ENCODE measurements around the gene IGF1R.
"Not testable (repeated sequence)": the region's sequence is repeated elsewhere in the genome, so short reads cannot be mapped to it uniquely, and the experiment has no call there.

Gene IGF1R

DNA sequence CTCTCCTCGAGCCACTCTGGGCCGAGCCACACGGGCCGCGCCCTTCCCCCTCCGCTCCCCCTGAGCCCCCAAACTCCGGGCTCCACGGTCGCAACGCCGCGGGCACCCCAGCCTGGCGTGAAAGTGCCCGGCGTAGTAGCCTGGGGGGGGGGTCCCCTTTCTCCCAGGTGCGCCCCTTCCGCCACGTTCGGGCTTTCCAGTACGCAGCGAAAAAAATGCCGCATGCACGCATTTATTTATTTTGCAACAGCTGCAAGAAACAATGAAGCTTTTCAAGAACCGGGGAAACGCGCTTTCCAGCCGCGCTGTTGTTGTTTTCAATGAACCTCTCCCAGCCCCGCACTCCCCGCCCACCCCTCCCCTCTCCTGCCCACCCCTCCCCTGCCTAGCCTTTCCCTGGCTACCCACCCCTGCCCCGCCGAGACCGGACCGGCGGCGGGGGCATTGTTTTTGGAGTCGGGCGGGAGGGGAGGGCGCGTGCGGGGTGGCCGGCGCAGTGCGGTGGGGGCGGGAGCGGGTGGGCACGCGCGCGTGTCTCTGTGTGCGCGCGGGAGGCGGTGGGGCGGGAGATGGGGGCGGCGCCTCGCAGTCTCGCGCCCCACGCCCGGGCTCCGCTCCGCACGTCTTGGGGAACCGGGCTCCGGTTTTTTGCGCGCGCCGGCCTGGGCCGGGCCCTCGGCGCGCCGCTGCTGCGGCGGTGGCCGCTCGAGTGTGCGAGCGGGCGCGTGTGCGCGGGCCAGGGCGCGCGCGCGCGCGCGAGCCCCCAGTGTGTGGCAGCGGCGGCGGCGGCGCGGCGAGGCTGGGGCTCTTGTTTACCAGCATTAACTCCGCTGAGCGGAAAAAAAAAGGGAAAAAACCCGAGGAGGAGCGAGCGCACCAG, at the start of gene IGF1R:
Gene IGF1R, plus strand, starts transcription at position 766 of the 880 bp plus-strand sequence. CDS start 1,043 bp downstream, outside the sequence.
- peak; percentile 90 for DNase-seq (ENCODE audit: low spot score)

DNA sequence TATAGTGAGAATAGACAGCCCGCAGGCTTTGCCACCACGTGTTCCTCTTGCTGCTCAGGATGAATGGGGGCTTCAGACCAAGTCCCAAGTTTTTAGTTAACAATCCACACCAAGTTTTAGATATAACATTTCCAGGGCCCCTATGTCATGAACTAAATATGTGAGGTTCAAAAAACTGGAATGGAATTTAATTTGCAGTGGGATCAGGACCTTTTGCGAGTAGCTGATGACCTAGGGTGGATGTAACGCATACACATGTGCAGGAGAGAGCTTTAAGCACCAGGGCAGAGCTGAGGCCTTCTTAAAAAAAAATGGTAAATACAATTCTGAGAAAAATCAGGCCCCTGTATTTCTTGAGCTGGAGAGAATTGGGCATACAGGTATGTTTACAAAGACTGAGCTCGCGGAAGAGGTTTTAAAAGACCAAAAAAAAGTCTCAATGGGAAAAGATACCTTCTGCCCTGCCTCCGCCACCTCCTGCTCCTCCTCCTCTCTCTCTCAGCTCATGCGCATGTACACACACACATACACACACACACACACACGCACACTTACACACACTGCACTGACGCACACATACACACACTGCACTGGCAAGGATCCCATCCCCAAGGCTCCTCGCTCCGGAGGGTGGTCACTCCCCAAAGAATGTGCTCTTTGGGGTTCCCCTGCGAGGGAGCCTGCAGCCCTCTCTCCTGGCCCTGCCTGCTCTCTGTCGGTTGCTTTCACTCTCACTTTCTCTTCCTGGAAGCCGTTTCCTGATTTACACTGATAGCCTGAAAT, 48.2 kb upstream of the IGF1R start:
- peak; percentile 20 for DNase-seq (ENCODE audit: low spot score)

DNA sequence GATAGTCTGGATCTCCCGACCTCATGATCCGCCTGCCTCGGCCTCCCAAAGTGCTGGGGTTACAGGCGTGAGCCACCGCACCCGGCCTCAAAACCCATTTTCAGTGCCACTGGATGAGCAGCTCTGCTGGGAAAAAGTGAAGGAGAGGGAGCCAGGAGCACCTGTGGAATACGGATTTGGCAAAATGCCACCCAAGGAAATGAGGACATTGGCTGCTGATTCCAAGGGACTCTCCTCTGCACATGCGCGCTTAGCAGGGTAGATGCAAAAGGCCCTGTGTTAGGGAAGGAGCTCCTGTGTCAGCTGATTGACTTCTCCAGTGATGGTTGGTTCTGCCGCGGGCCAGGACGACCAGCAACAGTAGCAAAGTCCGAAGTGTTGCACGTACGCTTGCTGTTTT, 43.4 kb upstream of the IGF1R start:
- DNase-seq (ENCODE audit: low spot score) = no peak

DNA sequence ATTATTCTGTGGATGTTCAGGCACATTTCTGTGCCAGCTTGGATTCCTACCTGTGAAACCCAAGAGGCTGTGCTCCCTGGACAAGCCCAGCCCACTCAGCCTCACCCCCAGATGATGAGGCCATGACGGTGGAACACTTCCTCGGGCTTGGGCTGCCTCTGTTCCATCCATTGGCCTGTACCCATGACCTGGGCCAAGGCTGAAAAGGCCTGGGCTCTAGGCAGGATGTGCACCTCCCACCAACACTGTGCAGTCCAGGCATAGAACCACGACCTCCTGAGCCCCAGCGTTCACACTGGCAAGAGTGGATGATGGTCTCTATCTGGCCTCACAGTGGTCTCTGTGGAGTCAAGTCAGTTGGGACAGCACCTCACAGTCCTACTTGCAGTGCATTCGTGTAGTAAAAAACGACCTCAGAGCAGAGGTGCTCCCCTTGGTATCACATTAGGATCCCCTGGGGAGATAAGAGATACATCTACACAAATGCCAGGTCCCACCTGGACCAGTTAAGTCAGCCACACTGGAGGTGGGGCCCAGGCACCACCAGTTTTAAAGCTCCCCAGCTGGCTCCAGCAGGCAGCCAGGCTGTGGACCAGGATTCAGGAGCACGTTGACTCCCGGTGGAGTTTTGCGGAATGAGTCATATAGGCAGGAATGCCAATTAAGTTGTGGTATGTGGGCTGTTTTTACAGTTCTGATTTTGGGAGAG, 39.0 kb upstream of the IGF1R start:
- no peak for DNase-seq (ENCODE audit: low spot score)

DNA sequence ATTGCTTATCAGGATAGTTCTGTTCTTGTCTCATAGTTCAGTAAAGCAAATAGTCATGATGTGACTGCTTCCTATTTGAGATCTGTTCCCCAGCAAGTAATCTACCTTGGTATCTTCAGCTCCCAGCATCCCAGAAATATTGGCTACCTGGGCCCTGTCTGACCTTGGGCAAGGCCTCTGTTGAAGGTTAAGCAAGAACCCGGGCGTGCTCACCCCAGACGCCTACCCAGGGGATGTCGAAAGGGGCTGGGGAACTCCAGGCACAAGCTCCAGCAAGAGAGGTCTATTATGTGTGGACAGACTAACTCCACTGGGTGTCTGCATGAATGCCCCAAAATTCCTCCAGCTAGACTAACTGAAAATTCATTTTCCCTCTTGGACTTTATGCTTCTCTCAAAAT, 37.3 kb upstream of the IGF1R start:
- no peak for DNase-seq (ENCODE audit: low spot score)

DNA sequence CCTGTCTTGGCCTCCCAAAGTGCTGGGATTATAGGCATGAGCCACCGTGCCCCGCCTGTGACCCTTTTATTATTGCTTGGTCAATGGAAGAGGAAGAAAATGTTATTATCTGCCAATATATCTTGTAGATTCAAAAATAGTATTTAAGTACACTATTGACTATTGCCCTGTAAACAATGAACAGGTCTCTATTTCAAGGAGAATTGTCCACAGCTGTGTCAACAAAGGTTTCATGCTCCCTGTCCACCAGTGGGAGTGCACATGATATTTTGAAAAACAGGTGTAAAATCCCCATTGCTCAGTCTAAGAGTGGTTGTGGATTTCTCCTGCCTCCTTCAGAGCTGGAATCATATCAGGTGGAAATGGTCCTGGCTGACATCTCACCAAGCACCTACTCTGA, 36.5 kb upstream of the IGF1R start:
- DNase-seq (ENCODE audit: low spot score) = no peak

DNA sequence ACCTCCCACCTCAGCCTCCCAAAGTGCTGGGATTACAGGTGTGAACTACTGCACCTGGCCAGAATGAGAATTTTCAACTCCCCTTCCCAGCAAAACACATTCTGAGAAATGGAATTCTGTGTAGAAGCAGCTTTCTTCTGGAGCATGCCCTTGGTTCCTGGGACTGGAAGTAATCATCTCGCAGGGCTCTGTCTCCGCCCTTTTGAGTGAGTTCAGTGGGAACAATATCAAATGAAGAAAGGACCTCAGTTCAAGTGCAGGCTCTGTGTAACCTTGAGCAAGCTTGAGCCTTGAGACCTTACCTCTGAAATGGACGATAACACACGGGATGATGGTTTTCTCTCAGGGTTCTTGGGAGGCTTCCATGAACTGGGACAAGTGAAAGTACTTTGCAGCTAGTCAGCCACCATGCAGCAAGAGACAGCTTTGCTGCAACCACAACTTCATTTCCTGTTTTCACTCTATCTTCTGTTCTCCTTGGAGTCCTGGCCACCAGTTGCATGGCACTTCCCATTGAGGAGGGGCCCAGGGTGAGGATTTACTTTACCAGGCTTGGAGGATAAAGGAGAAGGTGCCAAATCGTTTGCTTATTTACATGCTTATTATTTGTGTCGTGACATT, 35.7 kb upstream of the IGF1R start:
- DNase-seq (ENCODE audit: low spot score) = no peak

DNA sequence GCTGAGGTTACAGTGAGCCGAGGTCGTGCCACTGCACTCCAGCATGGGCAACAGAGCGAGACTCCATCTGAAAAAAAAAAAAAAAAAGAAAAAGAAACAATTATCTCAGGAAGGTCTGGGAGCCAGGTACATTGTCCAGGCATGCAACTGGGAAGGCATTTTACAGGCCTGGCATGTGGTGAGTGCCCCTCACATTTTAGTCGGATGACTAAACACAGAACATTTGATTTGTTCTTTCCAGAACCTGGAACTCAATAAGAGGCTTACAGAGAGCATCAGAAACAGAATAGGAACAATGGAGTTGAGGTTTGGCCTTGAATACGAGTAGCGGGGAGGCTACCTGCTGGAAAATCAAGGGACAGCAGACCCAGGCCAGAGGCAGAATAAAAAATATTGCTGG, 33.7 kb upstream of the IGF1R start:
- no peak for DNase-seq (ENCODE audit: low spot score)

DNA sequence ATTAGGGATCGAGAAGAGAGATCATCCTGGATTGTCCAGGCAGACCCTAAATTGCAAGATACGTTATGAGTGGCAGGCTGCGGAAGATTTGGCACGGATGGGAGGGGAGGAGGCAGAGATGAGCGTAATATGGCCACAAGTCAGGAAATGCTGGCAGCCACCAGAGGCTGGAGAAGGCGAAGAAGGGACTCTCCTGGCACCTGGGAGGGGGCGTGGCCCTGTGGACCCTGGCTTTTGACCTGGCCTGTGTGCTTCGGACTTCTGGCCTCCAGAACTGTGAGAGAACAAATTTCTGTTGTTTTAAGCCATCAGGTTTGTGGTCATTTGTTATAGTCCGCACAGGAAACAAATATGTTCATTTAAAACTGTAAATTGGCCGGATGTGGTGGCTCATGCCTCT, 31.9 kb upstream of the IGF1R start:
- DNase-seq (ENCODE audit: low spot score) = no peak

DNA sequence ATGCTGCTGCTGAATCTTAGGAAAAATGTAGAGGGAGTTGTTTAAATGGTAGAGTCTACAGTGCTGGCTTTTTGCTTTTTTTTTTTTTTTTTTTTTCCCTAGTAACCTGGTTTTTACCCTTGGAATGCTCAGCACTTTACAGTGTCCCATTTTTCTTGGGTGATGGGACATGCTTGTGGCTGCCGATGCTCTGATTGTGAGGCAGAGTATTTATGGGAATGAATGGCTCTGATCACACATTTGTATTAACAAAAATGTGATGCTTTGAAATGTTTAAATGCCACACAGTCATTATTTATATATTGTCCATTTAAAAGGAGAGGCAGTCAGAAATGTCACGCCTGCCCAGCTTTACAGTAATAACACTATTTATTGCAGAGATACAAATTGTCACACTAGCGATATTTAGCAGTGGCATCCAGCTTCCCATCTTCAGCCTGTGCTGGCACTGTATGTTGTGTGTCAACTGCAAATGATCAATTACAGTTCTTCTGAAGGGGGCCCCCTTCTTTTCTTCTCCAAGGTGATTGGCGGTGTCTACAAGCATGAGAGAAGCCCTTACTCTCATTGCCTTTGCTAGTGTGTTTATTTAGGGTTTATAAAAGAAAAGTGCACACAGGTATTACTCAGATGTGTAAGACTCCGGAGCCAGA, 30.9 kb upstream of the IGF1R start:
- no peak for DNase-seq (ENCODE audit: low spot score)

DNA sequence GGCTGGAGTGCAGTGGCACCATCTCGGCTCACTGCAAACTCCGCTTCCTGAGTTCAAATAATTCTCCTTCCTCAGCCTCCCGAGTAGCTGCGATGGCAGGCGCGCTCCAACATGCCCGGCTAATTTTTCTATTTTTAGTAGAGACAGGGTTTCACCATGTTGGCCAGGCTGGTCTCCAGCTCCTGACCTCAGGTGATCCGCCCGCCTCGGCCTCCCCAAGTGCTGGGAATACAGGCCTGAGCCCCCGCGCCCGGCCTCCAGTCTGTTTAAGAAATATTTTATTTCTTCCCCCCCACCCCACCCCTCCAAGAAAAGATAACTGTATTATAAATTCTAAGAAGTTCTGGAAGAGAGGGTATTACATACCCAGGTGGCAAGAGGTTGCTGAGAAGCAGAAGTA, 29.8 kb upstream of the IGF1R start:
- DNase-seq (ENCODE audit: low spot score) = not testable (repeated sequence)

DNA sequence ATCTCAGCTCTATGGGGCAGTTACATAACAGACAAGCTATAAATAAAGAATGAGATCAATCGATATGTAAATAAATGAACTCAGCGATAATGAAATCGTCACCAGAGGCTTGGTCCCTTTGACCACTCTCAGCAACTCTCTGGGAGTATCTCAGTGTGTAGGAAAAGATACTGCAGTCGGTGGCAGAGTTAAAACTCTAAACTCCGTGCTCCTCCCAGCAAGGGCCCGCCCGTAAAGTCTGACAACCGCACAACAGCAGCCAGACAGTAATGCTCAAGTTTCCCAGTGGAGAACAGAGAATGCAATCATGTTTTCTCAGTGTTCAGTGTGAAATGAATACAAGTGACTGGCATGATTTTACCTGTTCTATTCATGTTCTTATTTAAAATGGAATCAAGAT, 28.3 kb upstream of the IGF1R start:
- no peak for DNase-seq (ENCODE audit: low spot score)

DNA sequence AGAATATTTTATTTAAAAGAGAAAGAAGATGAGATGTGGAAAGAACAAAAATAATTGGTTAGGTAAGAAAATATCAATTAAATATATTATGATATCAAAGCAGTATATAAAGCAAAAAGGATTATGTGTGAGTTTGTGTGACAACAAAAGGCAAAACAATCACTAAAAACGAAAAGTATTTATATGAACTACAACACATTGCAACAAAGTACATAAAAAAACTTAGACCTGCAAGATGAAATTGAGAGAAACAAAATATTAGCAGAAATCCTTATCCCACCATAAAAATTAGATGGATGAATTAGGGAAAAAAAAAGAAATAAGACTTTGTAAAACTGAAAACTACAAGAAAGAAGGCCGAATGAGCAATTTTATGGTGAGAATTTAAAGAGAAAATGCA, 27.3 kb upstream of the IGF1R start:
- DNase-seq (ENCODE audit: low spot score) = no peak

DNA sequence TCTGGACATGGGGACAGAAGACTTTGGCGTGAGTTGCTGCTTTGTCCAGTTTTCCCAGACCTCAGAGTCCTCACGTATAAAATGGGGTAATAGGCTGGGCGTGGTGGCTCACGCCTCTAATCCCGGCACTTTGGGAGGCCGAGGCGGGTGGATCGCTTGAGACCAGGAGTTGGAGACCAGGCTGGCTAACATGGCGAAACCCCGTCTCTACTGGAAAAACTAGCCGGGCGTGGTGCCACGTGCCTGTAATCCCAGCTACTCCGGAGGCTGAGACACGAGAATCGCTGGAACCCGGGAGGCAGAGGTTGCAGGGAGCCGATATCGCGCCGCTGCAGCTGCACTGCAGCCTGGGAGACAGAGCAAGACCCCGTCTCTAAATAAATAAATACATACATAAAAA, 22.7 kb upstream of the IGF1R start:
- no peak for DNase-seq (ENCODE audit: low spot score)

DNA sequence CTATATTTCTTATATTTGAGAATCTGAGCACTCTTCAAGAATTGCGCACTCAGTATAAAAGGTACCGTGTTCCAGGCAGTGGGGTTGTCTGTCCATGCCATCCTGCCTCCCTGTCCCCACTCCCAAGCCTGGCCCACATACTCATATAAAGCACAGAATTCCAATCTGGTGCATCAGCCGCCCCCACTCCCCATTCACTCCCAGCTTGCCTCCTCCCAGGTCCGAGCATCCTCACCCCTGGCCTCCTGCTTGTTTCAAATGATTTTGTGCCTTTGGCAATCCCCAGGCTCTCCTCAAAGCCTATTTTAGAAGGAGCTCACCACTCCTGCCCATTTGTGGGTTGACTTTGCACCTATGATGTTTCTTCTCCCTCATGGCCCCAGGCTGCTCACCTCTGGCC, 22.2 kb upstream of the IGF1R start:
- no peak for DNase-seq (ENCODE audit: low spot score)

DNA sequence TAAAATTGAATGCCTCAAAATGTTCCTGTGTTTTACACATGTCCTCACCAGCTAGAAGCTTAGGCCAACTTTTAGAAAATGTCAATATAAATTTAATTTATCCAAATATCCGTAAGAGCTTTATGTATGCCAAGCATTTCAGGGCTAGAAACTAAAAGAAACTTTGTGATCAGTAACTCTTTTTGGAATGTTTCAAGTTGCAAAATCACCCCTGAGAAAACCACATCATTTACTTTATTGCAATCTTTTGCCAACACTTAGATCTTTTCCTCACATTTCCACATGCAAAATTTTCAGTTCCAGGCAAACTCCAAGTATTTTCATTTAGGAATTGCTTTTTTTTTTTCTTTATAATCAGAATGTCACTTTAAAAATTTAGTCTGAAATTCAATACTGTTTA, 20.1 kb upstream of the IGF1R start:
- no peak for DNase-seq (ENCODE audit: low spot score)

DNA sequence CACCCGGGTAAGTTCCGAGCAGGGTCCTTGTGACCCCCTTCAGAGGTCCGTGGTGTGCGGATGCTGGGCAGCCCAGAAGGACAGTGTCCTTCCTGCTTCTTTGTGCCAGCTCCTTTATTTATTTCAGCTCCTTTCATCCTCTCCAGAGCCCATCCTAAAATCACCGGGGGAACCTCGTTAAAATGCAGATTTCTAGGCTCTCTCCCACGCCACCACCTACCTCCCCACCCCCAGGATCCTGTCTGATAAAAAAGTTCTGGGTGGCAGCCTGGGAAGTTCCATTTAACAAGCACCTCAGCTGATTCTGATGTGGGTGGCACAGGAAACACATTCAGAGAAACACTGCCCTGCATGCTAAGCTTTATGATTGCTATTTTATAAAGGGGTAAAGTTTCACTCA, 12.5 kb upstream of the IGF1R start:
- no peak for DNase-seq (ENCODE audit: low spot score)

DNA sequence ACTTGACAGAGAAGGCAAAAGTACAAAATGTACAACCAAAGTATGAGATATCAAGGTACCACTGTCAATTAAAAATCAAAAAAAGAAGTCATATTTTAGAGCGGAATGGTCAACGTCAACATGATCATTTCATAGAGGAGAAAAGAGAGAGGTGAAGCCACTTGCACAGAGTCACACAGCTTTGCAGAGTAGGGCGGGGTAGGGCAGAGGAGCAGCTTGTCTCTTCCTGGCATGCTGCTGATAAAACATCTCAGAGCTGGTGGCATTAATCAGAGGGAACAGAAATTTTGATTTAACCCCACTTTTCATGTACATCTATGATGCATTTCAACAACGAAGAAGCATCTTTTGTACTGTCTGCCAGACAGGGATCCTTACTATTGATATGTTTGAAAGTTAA, 5.2 kb upstream of the IGF1R start:
- no peak for DNase-seq (ENCODE audit: low spot score)

DNA sequence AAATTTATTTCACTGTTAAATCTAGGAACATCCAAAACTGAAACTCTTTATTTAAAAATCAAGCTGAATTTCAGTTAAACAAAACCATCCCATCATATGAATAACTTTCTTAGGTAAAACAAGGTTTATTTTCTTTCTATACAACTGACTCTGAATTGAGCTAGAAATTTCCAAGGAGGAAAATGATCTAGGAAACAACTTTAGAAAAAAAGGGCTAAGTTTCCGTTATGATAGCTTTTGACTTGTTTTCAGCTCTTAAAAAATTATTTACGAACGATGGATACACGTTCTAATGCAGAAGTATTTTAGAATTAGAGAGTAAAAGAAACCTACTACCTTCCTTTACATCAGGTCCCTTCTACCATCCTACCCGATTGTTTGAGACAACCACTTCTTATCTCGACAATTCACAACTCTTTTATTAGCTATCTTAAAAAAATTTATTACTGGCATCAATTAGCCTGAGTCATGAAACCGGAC, 1.8 kb upstream of the IGF1R start:
- DNase-seq (ENCODE audit: low spot score) = no peak

DNA sequence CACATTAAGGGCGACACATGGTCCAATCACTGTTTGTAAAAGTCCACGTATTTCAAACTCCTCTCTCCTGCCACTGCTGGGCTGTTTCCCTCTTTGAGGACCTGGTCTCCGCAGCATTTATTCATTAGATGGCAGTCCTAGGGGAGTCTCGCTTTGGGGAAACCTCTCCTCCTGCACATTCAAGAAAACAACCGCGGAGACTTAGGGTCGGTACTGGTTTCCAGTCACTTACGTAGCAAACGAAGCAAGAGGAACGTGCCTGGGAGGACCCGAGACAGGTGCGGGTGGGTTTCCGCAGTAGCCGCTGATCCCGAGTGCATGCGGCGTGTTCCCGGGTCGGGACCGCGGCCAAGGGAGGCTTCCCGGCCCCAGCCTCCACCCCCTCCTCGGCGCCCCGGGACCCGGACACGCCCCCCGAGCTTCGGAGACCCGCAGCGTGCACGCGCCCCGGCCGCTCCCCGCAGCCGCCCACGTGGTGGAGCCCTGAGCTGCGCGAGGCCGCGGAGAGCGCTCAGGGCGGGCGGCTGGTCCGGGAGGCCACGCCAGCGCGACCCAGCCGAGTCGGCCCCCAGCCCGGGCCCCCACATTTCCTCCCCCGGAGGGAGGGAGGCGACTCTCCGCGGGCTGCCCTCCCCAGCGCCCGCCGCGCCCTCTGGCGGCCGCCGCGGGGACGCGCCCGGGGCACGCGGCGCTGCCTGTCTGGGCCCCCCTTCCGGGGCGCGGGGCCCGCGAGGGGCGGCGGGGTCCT, 1.1 kb upstream of the IGF1R start:
- DNase-seq (ENCODE audit: low spot score) = peak; percentile 71
